Glomerular visceral epithelial cell (primary cell): Measurements from ENCODE around the gene STK36.
A peak's percentile ranks its signal among the peaks of the same experiment; 100 is the strongest.

ENCODE experiments used
- DNase-seq: peaks from one replicate; pipeline ENCODE4 v3.0.0-alpha.2; 2016; ENCODE audit errors: extremely low spot score

The STK36 gene

DNA sequence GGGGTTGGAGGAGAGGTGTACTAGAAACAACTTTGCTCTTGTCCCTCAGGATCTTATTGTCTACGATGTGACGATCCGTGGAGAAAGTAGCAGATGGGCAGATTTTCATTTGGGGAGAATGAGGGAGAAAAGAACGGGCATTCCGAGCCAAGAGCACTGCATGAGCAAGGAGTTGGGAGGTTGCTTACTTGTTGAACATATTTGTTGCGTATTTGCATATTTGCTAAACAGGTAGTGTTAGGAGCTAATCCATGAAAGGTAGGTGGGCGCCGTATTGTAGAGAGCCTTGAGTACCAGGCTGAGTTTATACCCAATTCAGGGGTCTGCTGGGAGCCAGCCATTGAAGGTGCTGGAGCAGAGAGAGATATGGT, 11.9 kb upstream of the STK36 start:
- no peak for DNase-seq

DNA sequence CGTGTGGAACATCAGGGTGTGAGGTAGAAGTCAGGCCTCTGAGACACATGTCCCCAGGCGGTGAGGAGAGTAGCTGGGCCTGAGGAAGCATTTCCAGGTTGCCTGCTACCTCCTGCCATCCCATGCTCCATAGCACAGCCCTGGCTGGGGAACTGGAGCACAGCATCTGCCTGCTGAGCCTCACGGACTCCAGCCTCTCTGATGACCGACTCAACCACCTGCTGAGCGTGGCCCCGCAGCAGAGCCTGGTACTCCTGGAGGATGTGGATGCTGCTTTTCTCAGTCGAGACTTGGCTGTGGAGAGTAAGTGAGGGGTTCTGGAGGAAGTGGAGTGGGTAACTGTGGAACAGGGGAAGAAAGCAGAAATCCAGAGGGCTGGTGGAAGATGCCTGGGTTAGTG, 9.5 kb upstream of the STK36 start:
- DNase-seq: no peak

DNA sequence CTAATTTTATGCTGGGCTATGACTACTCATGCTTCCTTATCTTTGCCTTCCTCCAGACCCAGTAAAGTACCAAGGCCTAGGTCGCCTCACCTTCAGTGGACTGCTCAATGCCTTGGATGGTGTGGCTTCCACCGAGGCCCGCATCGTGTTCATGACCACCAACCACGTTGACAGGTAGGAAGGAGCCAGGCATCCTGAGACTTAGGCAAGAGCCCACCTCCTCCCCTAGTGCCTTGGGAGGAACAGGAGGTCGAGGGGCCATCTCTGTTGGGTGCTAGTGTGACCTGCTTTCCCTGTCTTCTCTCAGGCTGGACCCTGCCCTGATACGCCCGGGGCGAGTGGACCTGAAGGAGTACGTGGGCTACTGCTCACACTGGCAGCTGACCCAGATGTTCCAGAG, 9.1 kb upstream of the STK36 start:
- DNase-seq: no peak

DNA sequence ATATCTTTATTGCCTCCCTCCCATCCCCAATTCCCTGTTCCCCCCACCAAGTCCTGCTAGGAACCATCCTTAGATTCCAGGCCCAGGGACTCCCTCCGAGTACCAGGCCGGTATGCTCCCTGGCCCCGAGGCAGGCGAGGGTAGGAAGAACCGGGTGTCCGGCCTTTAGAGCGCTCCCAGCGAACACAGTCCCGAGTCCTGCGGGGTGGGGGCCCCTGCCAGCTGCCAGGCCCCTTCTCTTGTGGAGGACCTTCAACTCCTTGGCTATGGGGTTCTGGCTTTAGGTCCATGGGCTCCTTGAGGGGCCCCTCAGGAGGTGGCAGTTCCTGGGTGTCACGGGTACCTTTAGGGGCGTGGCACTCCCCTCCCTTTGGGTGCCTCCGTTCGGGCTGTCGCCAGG, 8.0 kb upstream of the STK36 start:
- DNase-seq: no peak

DNA sequence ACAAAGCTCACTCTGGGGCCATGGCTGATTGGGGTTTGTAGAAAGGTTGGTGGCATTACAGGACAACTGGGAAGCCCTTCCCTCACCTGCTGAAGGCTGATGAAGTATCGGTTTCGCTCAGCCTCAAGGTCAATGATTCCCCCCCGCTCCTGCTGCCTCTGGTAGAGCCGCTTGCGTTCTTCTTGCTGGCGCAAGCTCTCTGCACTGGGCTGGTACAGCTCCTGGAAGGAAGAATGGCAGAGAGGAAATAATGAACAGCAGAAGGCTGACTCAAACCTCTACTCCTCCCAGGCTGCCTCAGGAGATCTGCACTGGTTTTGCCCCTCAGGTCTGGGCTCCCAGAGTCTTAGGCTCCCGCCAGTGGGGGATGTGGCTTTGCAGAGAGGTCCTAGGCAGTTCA, 7.2 kb upstream of the STK36 start:
- no peak for DNase-seq

DNA sequence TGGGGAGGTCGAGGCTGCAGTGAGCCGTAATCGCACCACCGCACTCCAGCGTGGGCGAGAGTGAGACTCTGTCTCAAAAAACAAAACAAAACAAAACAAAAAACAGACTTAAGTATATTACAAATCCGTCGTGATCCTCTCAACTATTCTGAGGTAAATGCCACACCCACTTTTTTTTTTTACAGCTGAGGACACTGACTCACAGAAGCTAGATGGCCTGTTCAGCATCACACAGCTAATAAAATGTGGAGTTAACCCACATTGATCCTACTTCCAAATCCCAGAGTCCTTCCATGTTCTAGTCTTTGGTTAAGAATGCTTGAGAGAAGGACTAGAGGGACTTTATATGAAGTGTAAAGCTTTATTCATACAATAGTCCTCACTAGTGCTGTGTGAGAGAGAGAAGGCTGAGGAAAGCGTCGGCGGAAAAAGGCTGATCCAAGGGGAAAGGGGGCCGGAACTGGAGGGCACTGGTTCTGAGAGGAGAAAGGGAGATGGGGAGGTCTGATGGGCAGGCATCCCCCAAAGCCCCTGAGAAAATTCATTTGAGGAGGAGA, 711 bp upstream of the STK36 start:
- DNase-seq: no peak

DNA sequence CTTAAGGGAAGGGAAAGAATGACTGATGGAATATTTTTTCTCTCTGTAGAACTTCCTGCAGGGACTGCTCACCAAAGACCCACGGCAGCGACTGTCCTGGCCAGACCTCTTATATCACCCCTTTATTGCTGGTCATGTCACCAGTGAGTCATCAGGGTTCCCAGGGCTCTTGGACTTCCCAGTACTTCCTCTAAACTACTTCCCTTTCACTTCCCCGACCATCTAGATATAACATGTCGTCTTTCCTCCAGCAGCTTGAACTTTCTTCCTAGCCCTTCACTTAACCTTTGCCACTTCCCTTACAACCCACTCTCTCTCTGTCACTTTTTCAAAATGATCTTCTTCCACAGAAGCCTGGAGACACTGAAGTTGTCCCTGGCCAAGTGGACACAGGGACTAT, 7.2 kb downstream of the STK36 start:
- DNase-seq: no peak

DNA sequence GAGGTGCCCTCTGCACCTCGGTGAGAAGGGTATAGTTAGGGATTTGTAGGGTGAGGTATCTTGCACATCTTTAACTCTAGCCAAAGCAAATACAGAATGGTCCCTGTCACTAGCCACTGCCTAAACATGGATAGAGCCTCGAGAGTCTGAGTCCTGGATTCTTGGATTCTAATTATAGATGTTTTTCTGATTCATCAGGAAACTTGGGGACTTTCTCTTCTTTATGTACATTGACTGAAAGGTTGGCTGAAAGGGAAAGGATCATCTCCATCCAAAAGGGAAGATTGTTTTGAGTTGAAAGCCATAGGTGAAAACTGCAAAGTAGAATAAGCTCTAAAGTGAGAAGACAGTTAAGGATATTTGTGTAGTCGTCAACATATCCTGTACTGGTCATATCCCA, 8.2 kb downstream of the STK36 start:
- no peak for DNase-seq

DNA sequence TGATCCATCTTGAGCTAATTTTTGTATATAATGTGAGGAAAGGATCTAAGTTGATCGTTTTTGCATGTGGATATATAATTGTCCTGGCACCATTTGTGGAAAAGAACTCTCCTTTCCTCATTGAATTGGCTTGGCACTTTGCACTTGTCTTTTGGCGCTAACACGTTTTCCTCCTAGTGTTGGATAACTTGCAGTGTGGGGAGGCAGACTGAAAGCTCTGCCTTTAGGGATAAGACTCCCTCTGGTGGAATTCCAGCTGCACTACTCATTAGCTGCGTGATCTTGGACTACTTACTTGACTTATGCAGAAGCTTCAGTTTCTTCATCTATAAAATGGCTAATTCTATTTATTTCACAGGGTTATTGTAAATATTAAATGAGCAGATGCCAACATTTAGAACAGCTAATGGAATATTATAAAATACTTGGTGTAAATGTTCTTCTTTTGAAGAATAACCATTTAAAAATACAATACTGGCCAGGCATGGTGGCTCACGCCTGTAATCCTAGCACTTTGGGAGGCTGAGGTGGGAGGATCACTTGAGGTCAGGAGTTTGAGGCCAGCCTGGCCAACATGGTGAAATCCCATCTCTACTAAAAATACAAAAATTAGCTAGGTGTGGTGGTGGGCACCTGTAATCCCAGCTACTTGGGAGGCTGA, 15.6 kb downstream of the STK36 start:
- DNase-seq: peak; percentile 78

DNA sequence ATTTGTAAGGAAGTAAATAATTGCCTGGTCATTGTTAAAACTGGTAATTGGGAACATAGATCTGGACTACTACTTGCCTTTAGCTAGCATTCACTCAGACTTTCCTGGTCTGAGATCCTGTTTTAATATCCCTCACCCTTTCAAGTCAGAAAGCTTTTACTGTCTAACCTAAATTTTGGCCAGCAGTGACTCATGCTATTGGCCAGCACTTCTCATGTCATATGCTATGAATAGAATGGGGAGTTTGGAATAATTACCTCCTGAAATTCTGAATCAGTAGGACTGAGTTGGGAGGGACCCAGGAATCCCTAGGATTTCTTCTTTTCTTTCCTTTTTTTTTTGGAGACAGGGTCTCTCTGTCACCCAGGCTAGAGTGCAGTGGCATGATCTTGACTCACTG, 19.3 kb downstream of the STK36 start:
- no peak for DNase-seq

DNA sequence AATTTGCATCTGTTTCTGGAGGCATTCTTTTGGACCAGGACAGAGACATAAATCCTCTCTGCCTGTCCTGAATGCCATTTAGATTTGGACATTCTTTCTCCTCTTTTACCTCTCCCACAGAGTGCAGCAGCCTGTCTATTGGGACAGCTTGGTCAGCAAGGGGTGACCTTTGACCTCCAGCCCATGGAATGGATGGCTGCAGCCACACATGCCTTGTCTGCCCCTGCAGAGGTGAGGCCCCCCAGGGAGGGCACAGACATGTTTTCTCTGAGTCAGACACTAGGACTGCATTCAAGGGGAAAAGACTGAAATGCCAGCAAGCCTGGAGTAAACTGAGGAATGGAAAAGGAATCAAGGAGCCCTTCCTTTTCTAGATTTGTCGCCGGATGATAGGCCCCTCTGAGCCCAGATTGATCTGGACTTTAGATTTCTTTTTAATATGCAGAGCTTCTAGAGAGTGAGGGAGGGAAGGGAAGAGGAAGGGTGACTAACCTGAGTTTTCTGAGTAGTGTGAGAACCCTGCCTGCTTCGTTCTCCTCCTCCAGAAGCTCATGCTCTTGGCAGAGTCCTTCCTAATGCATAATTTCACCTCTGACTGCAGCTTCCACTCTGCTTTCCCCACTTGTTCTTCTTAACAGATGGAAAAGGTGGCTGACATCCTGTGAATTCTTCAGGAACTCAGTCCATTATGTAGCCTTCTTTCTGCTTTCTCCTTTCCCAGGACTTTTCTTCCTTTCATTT, 22.7 kb downstream of the STK36 start:
- peak; percentile 58 for DNase-seq

DNA sequence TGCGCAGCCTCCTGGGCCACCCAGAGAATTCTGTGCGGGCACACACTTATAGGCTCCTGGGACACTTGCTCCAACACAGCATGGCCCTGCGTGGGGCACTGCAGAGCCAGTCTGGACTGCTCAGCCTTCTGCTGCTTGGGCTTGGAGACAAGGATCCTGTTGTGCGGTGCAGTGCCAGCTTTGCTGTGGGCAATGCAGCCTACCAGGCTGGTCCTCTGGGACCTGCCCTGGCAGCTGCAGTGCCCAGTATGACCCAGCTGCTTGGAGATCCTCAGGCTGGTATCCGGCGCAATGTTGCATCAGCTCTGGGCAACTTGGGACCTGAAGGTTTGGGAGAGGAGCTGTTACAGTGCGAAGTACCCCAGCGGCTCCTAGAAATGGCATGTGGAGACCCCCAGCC, 27.0 kb downstream of the STK36 start:
- DNase-seq: no peak

DNA sequence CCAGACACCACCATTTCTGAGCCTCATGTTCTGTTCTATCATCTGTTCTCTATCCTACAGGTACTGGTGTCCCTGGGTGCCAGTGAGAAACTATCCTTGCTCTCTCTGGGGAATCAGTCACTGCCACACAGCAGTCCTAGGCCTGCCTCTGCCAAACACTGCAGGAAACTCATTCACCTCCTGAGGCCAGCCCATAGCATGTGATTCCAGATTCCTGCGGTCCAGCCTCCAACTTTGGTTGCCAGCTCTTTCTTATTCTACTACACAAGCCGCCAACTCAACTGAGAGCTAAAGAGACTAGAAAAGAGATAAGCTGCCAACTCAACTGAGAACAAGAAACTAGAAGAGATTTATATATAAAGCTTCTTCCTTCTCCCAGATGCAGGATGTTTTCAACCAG, 29.9 kb downstream of the STK36 start:
- DNase-seq: no peak

DNA sequence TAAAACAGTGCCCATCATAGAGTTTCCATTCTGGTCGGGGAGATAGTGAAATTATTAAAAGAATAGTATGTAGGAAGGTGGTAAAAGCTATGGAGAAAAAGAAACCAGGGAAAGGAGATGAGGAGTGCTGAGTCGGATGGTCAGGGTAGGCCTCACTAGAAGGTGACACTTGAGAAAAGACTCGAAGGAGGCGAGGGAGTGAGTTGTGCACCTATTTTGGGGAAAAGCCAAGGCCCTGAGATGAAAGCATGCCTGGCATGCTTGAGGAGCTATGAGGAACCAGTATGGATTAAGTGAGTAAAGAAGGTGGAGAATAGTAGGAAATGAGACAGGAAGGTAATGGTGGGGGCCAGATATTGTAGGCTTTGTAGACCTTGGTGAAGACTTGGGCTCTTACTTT, 31.5 kb downstream of the STK36 start:
- no peak for DNase-seq

DNA sequence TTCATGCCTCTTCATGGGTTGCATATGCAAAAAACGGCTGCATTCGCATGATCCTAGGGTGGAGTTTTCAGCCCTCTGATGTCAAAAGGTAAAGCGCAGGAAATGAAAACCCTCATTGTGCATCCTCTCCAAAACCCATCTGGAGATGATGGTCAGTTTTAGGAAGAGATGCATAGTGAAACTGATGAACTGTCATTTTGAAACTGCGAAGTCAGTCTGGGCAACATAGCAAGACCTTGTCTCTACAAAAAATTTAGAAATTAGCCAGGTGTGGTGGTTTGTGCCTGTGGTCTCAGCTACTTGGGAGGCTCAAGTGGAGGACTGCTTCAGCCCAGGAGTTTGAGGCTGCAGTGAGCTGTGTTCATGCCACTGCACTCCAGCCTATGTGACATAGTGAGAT, 36.2 kb downstream of the STK36 start:
- DNase-seq: no peak

DNA sequence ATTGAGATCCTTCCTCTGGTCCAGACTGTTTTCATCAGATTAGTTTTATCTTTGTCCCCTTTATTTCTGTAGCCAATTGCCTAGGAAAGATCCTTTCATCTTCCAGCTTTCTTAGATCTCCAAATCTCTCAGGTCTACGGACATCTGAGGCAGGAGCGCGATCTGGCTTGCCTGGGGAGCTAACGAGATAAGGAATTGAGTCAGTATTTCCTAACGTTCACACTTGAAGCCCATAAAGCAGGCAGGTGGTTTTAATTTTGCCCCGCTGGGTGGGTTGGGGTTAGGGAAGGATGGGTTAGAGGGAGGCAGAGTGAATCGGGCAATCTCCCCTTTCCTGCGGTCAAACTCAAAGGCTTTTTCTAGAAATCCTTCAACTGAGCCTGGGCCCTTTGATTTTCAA, 38.0 kb downstream of the STK36 start:
- no peak for DNase-seq

DNA sequence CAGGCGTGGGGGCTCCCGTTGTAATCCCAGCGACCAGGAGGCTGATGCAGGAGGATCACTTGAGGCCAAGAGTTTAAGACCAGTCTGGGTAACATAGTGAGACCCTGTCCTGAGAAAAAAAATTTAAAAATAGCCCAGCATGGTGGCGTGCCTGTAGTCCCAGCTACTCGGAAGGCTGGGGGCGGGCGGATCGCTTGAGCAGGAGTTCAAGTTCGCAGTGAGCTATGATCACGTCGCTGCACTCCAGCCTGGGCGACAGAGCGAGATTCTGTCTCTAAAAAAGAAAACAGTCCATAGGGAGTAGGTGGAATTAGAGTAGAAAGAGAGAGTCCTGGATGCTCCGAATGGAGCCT, 38.4 kb downstream of the STK36 start:
- no peak for DNase-seq

DNA sequence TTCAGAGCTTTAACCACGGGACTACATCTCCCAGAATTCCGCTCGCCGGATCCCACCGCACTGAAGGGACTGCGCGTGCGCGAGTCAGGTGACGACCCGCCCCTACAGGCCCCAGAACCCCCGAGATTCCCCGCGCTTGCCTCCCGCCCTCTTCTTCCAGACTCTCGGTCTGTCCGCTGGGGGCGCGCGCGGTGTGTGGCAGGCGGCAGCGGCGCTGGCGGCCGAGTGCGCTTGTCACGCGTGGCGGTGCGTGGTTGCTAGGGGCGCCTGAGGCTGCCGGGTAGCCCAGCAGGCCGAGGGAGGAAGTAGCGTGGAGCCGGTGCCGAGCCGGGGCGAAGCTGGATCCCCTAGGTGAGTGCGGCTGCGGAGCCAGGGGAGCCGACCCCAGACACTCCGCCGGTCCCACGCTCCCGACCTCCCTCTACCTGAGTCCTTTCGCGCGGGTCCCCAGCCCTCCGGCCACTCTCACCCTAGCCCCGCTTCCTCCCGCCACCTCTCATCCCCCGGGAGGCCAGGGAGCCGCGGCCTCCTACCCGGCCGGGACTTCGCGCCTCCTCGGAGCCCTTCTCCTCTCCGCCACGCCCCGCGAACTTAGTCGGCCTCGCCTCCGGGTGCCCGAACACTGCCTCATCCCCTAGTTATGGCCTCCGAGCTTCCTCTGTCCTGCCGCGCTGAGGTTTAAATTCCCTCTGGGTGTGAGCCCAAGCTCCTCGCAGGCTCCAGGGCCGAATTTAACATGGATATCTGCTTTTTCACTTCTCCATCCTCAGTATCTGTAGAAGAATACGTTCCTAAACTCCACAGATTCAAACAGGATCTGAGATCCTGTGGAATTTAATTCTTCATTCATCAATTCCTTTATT, 39.0 kb downstream of the STK36 start, which contains the start of gene TTLL4:
TSS of gene TTLL4 (plus strand) at position 149 of the 863 bp plus-strand sequence. CDS start 26,842 bp downstream, outside the sequence.
- DNase-seq: peak; percentile 99

DNA sequence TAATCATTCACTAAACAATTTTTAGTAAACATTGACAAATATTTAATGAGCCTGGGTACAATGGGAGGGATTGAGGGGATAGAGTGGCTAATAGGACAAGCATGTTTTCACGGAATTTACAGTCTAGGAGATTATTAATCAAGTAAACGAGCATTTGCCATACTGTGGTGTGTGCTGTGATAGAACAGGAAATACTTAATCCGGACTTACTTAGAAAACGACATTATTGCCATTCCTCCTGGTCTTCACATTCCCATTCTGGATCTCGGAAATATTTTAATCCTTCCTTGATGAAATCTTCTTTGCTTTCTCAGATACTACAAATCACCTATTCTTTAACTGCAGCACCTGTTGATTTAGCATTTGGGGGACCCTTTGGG, 39.7 kb downstream of the STK36 start:
- DNase-seq: peak; percentile 41

DNA sequence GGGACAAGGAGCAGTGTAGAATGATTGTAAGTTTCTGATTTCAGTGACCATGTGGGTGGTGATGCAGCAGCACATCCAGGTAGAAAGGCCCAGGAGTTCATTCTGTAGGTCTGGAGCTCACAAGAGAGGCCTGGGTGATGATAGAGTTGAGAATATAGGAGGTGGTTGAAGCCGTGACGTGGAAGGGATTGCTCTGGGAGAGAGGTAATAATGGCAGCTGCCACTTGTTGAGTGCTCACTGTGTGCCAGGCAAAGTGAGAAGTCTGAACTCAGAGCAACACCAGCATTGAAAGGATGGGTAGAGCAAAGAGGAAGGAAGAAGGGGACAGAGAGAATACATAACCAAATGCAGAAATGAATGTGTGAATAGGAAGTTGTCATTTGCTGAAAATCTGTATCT, 42.0 kb downstream of the STK36 start:
- DNase-seq: no peak

DNA sequence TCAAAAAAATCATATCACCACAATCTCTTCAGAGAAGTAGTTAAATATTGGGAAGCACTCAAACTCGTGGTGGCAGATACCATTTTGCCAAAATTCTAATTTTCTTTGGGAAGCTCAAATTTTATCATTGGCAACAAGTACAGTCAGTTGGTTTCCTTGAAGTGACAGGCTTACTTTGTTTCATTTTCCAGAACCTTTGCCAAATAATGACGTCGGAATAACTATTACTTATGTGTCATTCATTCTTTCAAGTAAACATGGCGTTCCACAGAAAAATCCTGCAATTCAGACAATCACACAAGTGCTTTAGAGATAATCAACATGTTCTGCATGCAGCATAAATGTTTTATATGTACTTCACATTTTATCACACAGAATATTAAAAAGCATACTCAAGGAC, 44.2 kb downstream of the STK36 start:
- no peak for DNase-seq

DNA sequence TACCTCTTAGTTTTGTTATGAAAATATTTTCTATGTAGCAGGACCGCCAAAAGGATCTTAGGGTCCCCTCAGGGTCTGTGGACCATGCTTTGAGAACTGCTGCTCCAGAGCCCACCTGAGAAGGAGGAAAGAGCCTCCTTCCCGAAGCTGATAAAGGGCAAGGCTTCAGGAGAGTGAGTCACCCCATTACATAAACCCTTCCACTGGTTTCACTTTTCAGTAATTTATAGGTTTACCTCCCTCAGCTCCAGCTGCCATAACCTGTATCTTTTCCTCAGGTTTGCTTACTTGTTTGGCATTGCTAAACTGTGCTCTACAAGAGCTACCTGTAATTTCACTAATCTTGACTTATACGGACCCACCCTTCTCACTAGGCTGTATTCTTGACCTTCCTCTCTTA, 45.4 kb downstream of the STK36 start:
- DNase-seq: peak; percentile 45

DNA sequence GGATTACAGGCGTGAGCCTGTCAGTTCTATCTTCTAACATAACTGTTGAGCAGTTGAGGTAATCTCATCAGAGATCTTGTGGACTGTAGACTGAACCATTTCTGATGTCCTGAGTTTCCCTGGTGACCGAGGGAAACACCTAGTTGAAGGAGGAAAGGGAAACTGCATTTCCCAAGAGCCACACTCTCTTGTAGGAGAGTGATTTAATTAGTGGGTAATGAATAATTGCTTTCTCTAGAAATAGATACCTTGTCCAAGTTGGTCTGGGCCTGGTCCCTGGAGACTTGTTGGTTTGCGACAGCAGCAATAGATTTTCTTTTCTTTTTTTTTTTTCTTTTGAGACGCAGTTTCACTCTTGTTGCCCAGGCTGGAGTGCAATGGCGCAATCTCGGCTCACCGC, 46.2 kb downstream of the STK36 start:
- no peak for DNase-seq
